GM23248 (cell line): ENCODE measurements around the gene VSIG10. TPM values are rescaled to one million over a fixed set of nuclear protein-coding genes. Genes with fewer than 3 reads are reported as not detected.

Experiments
- DNase-seq: peaks from one replicate; pipeline ENCODE4 v3.0.0-alpha.2; 2015
- H2AFZ ChIP-seq: fragments of 200-600 bp; sonication (generic); 2 replicates; pipeline ENCODE4 v1.6.1; 2016; ENCODE audit warnings: antibody characterized with exemption
- H3F3A ChIP-seq: fragments of 200-600 bp; sonication (generic); 2 replicates; pipeline ENCODE4 v1.6.1; 2016; ENCODE audit warnings: mild to moderate bottlenecking, antibody characterized with exemption, mixed run types; ENCODE audit not compliant: insufficient read depth
- H3K27ac ChIP-seq: fragments of 200-600 bp; sonication (generic); 2 replicates; pipeline ENCODE4 v1.5.1; 2016; ENCODE audit warnings: mild to moderate bottlenecking
- H3K27me3 ChIP-seq: fragments of 200-600 bp; sonication (generic); replicated peaks from 2 replicates; pipeline ENCODE4 v1.6.1; 2016; ENCODE audit warnings: mild to moderate bottlenecking; ENCODE audit not compliant: insufficient read depth
- H3K36me3 ChIP-seq: fragments of 200-600 bp; sonication (generic); 2 replicates; pipeline ENCODE4 v1.6.1; 2016; ENCODE audit warnings: low read depth, mild to moderate bottlenecking
- H3K4me1 ChIP-seq: fragments of 200-600 bp; sonication (generic); 2 replicates; pipeline ENCODE4 v1.6.1; 2016; ENCODE audit warnings: mild to moderate bottlenecking; ENCODE audit not compliant: insufficient read depth
- H3K4me2 ChIP-seq: fragments of 200-600 bp; sonication (generic); one replicate; pipeline ENCODE4 v1.6.1; 2016; ENCODE audit warnings: mild to moderate bottlenecking; ENCODE audit not compliant: unreplicated experiment
- H3K4me3 ChIP-seq: fragments of 200-600 bp; sonication (generic); 2 replicates; pipeline ENCODE4 v1.5.1; 2016; ENCODE audit warnings: mild to moderate bottlenecking
- H3K79me2 ChIP-seq: fragments of 200-600 bp; sonication (generic); 2 replicates; pipeline ENCODE4 v1.6.1; 2016; ENCODE audit warnings: mild to moderate bottlenecking; ENCODE audit not compliant: insufficient read depth
- H3K9ac ChIP-seq: fragments of 200-600 bp; sonication (generic); 2 replicates; pipeline ENCODE4 v1.6.1; 2016; ENCODE audit warnings: mild to moderate bottlenecking
- H3K9me2 ChIP-seq: fragments of 200-600 bp; sonication (generic); 2 replicates; pipeline ENCODE4 v1.6.1; 2016; ENCODE audit warnings: mixed run types, mild to moderate bottlenecking, moderate library complexity; ENCODE audit not compliant: insufficient read depth
- H3K9me3 ChIP-seq: fragments of 200-600 bp; sonication (generic); one replicate; pipeline ENCODE4 v1.6.1; 2017; ENCODE audit warnings: low read depth
- H4K20me1 ChIP-seq: fragments of 200-600 bp; sonication (generic); 2 replicates; pipeline ENCODE4 v1.6.0; 2016; ENCODE audit not compliant: insufficient read depth
- EZH2 ChIP-seq: fragments of 200-600 bp; sonication (generic); IDR thresholded peaks from 2 replicates; pipeline ENCODE4 v1.6.1; 2018; ENCODE audit warnings: antibody characterized with exemption, mild to moderate bottlenecking; ENCODE audit not compliant: insufficient read depth, poor library complexity, severe bottlenecking
- EZH2phosphoT487 ChIP-seq: fragments of 200-600 bp; sonication (generic); IDR thresholded peaks from 2 replicates; pipeline ENCODE4 v1.6.1; 2018; ENCODE audit warnings: antibody characterized with exemption, moderate library complexity, mild to moderate bottlenecking, low read depth; ENCODE audit not compliant: insufficient read depth
- WGBS, 2 experiments: methylation state at CpG; one replicate each; pipeline ENCODE4 v1.1.6; 2015 to 2017; ENCODE audit warnings: low lambda C conversion rate in 2 of 2, low coverage in 1 of 2; ENCODE audit errors: missing lambda C conversion rate in 2 of 2; 5-methylcytosine and 5-hydroxymethylcytosine counted together
- in situ Hi-C: fragments of 300-500 bp; cut with MboI; formaldehyde crosslinking; loops from 2 replicates; pipeline ENCODE4 v1.15.0; 2020
- polyA plus RNA-seq: library from polyadenylated mRNA; unstranded; fragments of >200 nt; fragmentation: Nextera tagmentation; extraction: Ambion mirVana; gene quantifications from 2 replicates; pipeline ENCODE4 v1.2.1, GENCODE V29; 2016
- total RNA-seq: library from RNA; depleted of rRNA; stranded (reverse); fragments of >200 nt; shearing (Covaris generic); gene quantifications from 2 replicates; pipeline ENCODE4 v1.2.3, GENCODE V29; 2014

Gene VSIG10
- total and polyA plus RNA-seq, 2 experiments from 2014 or later, result 11.5 to 40.1 TPM

DNA sequence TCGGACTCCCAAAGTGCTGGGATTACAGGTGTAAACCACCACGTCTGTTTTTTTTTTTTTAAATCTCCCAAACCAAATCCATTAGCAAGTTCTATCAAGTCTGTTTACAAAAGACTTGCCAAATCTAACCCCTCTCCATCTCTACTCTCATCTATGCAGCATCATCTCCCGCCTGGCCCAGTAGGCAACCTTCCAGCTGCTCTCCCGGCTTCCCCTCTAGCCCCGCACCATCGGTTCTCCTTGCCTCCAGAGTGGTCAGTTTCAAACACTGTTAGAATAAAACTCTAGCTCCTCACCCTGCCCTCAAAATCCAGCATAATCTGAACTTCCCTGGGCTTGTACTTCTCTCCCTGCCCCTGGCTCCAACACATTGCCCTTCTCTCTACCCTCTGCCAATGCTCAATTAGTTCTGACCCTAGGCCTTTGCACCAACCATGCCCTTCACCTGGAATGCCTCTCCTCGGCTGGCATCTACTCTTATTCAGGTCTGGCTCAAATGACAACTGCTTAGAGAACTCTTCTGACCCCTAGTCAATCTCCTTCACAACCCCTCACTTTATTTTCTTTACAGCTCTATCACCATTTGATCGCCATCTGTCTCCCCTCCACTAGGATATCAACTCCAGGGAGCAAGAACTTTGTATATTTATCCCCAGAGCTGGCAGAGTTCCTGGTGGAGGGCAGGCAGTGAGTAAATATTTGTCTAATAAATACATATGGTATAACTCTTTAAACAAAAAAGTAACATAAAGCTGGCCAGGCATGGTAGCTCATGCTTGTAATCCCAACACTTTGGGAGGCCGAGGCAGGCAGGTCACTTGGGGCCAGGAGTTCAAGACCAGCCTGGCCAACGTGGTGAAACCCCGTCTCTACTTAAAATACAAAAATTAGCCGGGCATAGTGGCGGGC is 47.7 kb downstream of the VSIG10 start:
- H3K4me2 ChIP-seq, result no peak overlapping the region
- peaks cover 10% of the 10 kb centered on the region; the same call in 1 of the 2 replicates for H3K36me3 ChIP-seq
- peaks cover 61% of the 10 kb centered on the region for H3F3A ChIP-seq
- no peak overlapping the region for H2AFZ ChIP-seq
- H3K9me2 ChIP-seq, result no peaks in the 10 kb centered on the region
- WGBS, 2 experiments, result 74 to 76% methylated on average over 13 of the region's 13 CpGs
- no peak overlapping the region for H3K4me3 ChIP-seq
- peaks cover 46% of the 10 kb centered on the region for H3K4me1 ChIP-seq
- in situ Hi-C loops, result no loop called here
- peaks cover 85% of the 10 kb centered on the region for H3K79me2 ChIP-seq
- TF ChIP-seq EZH2 (no peak), EZH2phosphoT487 (no peak)
- no peak for DNase-seq
- no peak overlapping the region for H3K27ac ChIP-seq
- H3K27me3 ChIP-seq, result no peaks in the 10 kb centered on the region
- no peak overlapping the region for H3K9ac ChIP-seq
- no peaks in the 10 kb centered on the region for H3K9me3 ChIP-seq
- H4K20me1 ChIP-seq, result no peaks in the 10 kb centered on the region

DNA sequence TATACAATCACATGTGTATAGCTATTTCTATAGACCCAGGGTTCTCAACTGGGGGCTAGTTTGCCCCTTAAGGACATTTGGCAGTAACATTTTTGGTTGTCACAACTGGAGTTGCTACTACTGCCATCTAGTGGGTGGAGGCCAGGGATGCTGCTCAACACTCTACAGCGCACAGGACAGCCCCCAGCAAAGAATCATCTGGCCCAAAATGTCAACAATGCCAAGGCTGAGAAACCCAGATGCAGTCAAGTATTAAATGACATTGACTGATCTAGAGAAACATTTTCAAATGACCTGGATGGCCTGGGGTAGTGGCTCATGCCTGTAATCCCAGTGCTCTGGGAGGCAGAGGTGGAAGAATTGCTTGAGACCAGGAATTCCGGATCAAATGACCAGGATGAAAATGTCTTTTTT is 48.7 kb downstream of the VSIG10 start:
- Histone ChIP-seq H3K36me3 (peaks cover 18% of the 10 kb centered on the region; the same call in 1 of the 2 replicates), H3K4me2 (no peak overlapping the region), H3K9me2 (no peaks in the 10 kb centered on the region), H3K9ac (no peak overlapping the region), H4K20me1 (no peaks in the 10 kb centered on the region), H3K27ac (no peak overlapping the region), H3K9me3 (no peaks in the 10 kb centered on the region), H3K79me2 (peaks cover 91% of the 10 kb centered on the region), H3F3A (peaks cover 63% of the 10 kb centered on the region), H3K4me1 (peaks cover 46% of the 10 kb centered on the region), H3K4me3 (no peak overlapping the region), H3K27me3 (no peaks in the 10 kb centered on the region), H2AFZ (no peak overlapping the region)
- no peak for TF ChIP-seq EZH2phosphoT487
- no peak for TF ChIP-seq EZH2
- in situ Hi-C loops, result no loop called here
- DNase-seq, result peak; percentile 54
- 53 to 67% methylated on average over 2 of the region's 2 CpGs for WGBS, 2 experiments

- WGBS, 2 experiments, result 84 to 86% methylated on average over 10 of the region's 10 CpGs
- H3K4me3 ChIP-seq, result peak overlapping the region; percentile 3; the same call in 1 of the 2 replicates
- H3K36me3 ChIP-seq, result peaks cover 29% of the 10 kb centered on the region; the same call in 1 of the 2 replicates
Measured at GRCh38 chr12:118053071-118053985, 50.5 kb downstream of the VSIG10 start.

More at GRCh38 chr12:118053071-118053985, 50.5 kb downstream of the VSIG10 start:
- no peaks in the 10 kb centered on the region for H3K9me2 ChIP-seq
- H3K27me3 ChIP-seq, result no peaks in the 10 kb centered on the region
- peak overlapping the region; percentile 40 for H3K4me2 ChIP-seq
- no peak overlapping the region for H2AFZ ChIP-seq
- in situ Hi-C loops, result no loop called here
- H3K79me2 ChIP-seq, result peaks cover 94% of the 10 kb centered on the region
- H4K20me1 ChIP-seq, result no peaks in the 10 kb centered on the region
- peak overlapping the region; percentile 32; the same call in 1 of the 2 replicates for H3K9ac ChIP-seq
- no peaks in the 10 kb centered on the region for H3K9me3 ChIP-seq
- H3F3A ChIP-seq, result peaks cover 49% of the 10 kb centered on the region
- peak overlapping the region; percentile 77 for H3K27ac ChIP-seq
- H3K4me1 ChIP-seq, result peaks cover 34% of the 10 kb centered on the region
- TF ChIP-seq EZH2phosphoT487 (no peak), EZH2 (no peak)
- DNase-seq, result peak; percentile 52
